Measurements from ENCODE around the gene FOXC2.

DNA sequence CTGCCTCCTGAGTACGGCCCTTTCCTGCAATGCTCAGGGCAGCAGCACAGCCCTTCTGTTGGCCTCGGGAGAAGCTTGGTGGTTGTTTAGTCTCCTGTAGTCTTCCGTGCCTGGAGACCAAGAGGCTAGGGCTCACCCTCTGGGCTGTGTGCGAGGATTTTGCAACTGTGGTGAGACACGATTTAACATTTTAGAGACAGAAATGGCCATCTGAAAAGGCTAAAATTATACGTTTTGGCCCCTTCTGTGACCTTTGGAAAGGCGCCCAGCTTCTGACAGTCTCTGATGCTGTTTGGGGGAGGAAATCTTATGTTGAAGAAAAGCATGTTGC lies 44.9 kb downstream of the FOXC2 start:
- TF ChIP-seq SIN3A (IDR thresholded peaks at IDR 0.05; ENCODE audit: borderline replicate concordance, insufficient read depth, low read length), result no peak
- TF ChIP-seq POLR2AphosphoS5 (IDR thresholded peaks at IDR 0.05; ENCODE audit: low read depth, low read length), result no peak
- no peak for TF ChIP-seq REST (IDR thresholded peaks at IDR 0.05; ENCODE audit: insufficient read depth in 1 of 2, low read depth in 2 of 2, low read length in 2 of 2)
- TF ChIP-seq TAF1 (IDR thresholded peaks at IDR 0.05; ENCODE audit: borderline replicate concordance, insufficient read depth, low read length), result no peak

Data from PFSK-1 (cell line).